NCI-H345 treated with DMSO at 0.1 percent for 48 hours (cell line): ENCODE results near the gene GNAS-AS1.

Experiments used
- DNase-seq: peaks from one replicate; lab custom pipeline; 2025; ENCODE audit not compliant: unreplicated experiment; lab: John Stamatoyannopoulos, UW

The GNAS-AS1 gene

GRCh38 chr20:58787211-58788005, 63.3 kb downstream of the GNAS-AS1 start:
- DNase-seq: no peak

GRCh38 chr20:58784321-58785074, 66.2 kb downstream of the GNAS-AS1 start:
- DNase-seq: no peak

- DNase-seq: no peak
These were observed 67.1 kb downstream of the GNAS-AS1 start for GRCh38 chr20:58783511-58784011.

GRCh38 chr20:58781138-58781537, 69.6 kb downstream of the GNAS-AS1 start:
- no peak for DNase-seq

GRCh38 chr20:58778760-58779159, 71.9 kb downstream of the GNAS-AS1 start:
- no peak for DNase-seq

- DNase-seq: no peak
These were observed 73.0 kb downstream of the GNAS-AS1 start for GRCh38 chr20:58777657-58778056.

- DNase-seq: no peak
These were observed 74.6 kb downstream of the GNAS-AS1 start for GRCh38 chr20:58776109-58776508.

- no peak for DNase-seq
These were observed 75.3 kb downstream of the GNAS-AS1 start for GRCh38 chr20:58775371-58775770.

GRCh38 chr20:58774667-58775263, 75.9 kb downstream of the GNAS-AS1 start:
- DNase-seq: no peak

- DNase-seq: no peak
These were observed 76.5 kb downstream of the GNAS-AS1 start for GRCh38 chr20:58774214-58774613.

GRCh38 chr20:58772786-58773185, 77.9 kb downstream of the GNAS-AS1 start:
- DNase-seq: no peak
